Esophagus muscularis mucosa (tissue), 4 donors: Measurements from ENCODE around the gene KRT71.

Source experiments
- EP300 ChIP-seq: sonication (generic); formaldehyde crosslinking; IDR thresholded peaks from one replicate; pipeline ENCODE4 v1.6.1; 2017; ENCODE audit warnings: antibody characterized with exemption
- POLR2A ChIP-seq: fragments of 450-650 bp; IDR thresholded peaks from one replicate; pipeline ENCODE4 v1.6.1; 2017; ENCODE audit warnings: antibody characterized with exemption, moderate library complexity, mild to moderate bottlenecking, low read depth
- POLR2AphosphoS5 ChIP-seq, 2 donors: sonication (generic); formaldehyde crosslinking; IDR thresholded peaks; one replicate each; pipeline ENCODE4 v1.6.1; 2017; ENCODE audit warnings: antibody characterized with exemption in 2 of 2
- TF ChIP-seq, protein P1 (sequence below), 3 experiments: fragments of 200-600 bp in 2 of 3; fragments of 450-650 bp in 1 of 3; sonication (generic) in 2 of 3; IDR thresholded peaks; one replicate each; pipeline ENCODE4 v1.5.1; 2017 to 2019; ENCODE audit warnings: antibody characterized with exemption in 3 of 3, mild to moderate bottlenecking in 2 of 3, moderate library complexity in 1 of 3

DNA sequence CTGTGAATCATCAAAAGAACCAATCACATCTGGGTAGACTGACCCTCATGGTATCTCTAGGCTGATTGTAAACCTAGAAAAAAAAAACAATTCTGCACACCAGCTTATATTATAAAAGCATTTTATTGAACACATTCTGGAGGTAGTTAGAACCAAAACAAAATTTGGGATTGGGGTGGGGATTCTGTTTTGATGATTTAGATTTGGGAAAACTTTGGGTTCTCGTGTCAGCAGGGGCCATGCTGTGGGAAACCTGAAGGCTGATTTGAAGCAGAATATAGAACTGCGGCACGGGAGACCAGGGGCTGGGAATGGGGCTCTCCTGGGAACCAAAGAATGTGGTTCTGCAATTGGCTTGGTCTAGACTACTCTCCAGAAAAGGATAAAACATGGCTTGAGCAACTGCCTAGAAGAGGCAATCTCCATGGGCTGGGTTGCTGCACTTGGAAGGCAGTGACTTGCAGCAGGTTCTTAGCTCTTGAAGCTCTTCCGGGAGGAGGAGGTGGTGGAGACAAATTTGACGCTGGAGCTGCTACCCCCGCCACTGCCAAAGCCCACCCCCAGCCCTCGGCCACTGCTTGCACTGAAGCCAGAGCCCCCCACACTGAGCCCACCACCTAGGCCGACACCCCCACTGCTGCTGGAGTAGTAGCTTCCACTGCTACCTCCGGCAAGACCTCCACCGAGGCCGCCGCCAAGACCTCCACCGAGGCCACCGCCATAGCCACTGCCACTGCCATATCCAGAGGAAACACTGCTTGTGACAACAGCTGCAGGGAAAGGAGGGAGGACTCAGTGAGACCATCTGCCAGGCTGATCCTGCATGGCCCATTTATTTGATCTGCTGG lies 38.2 kb downstream of the KRT71 start:
- TF ChIP-seq, protein P1, sequence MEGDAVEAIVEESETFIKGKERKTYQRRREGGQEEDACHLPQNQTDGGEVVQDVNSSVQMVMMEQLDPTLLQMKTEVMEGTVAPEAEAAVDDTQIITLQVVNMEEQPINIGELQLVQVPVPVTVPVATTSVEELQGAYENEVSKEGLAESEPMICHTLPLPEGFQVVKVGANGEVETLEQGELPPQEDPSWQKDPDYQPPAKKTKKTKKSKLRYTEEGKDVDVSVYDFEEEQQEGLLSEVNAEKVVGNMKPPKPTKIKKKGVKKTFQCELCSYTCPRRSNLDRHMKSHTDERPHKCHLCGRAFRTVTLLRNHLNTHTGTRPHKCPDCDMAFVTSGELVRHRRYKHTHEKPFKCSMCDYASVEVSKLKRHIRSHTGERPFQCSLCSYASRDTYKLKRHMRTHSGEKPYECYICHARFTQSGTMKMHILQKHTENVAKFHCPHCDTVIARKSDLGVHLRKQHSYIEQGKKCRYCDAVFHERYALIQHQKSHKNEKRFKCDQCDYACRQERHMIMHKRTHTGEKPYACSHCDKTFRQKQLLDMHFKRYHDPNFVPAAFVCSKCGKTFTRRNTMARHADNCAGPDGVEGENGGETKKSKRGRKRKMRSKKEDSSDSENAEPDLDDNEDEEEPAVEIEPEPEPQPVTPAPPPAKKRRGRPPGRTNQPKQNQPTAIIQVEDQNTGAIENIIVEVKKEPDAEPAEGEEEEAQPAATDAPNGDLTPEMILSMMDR (IDR thresholded peaks at IDR 0.05) = no peak
- TF ChIP-seq EP300 (no peak), POLR2AphosphoS5 (IDR thresholded peaks at IDR 0.05) (no peak), POLR2A (no peak)
